Smooth muscle cell (in vitro differentiated cells): ENCODE results near the gene FAM20C. TPM values are rescaled to one million over a fixed set of nuclear protein-coding genes. Genes with fewer than 3 reads are reported as not detected.
"Not testable (repeated sequence)": the region's sequence is repeated elsewhere in the genome, so short reads cannot be mapped to it uniquely, and the experiment has no call there.

Experiments used
- DNase-seq: peaks from one replicate; lab custom pipeline; 2025; ENCODE audit not compliant: unreplicated experiment; lab: John Stamatoyannopoulos, UW
- H2AFZ ChIP-seq: fragments of 200-600 bp; sonication (generic); 2 replicates; pipeline ENCODE4 v1.6.0; 2016; ENCODE audit warnings: antibody characterized with exemption, low read depth, mild to moderate bottlenecking
- H3F3A ChIP-seq: fragments of 200-600 bp; sonication (generic); 2 replicates; pipeline ENCODE4 v1.6.0; 2017; ENCODE audit warnings: antibody characterized with exemption, low read depth
- H3K27ac ChIP-seq: fragments of 200-600 bp; sonication (generic); 2 replicates; pipeline ENCODE4 v1.5.1; 2016; ENCODE audit warnings: low read depth, mild to moderate bottlenecking
- H3K27me3 ChIP-seq: fragments of 200-600 bp; sonication (generic); 2 replicates; pipeline ENCODE4 v1.6.1; 2016; ENCODE audit warnings: low read depth, mild to moderate bottlenecking
- H3K36me3 ChIP-seq: fragments of 200-600 bp; sonication (generic); 2 replicates; pipeline ENCODE4 v1.5.1; 2016; ENCODE audit warnings: low read depth
- H3K4me1 ChIP-seq: fragments of 200-600 bp; sonication (generic); 2 replicates; pipeline ENCODE4 v1.5.1; 2016; ENCODE audit warnings: low read depth
- H3K4me2 ChIP-seq: fragments of 200-600 bp; sonication (generic); 2 replicates; pipeline ENCODE4 v1.6.0; 2016; ENCODE audit warnings: mild to moderate bottlenecking
- H3K4me3 ChIP-seq: fragments of 200-600 bp; sonication (generic); 2 replicates; pipeline ENCODE4 v1.5.1; 2016; ENCODE audit warnings: mild to moderate bottlenecking
- H3K79me2 ChIP-seq: fragments of 200-600 bp; sonication (generic); 2 replicates; pipeline ENCODE4 v1.6.0; 2016; ENCODE audit warnings: low read depth, mild to moderate bottlenecking
- H3K9ac ChIP-seq: fragments of 200-600 bp; sonication (generic); 2 replicates; pipeline ENCODE4 v1.6.0; 2016; ENCODE audit warnings: low read depth
- H3K9me3 ChIP-seq: fragments of 200-600 bp; sonication (generic); replicated peaks from 2 replicates; pipeline ENCODE4 v1.5.1; 2016; ENCODE audit warnings: low read depth
- H4K20me1 ChIP-seq: fragments of 200-600 bp; sonication (generic); 2 replicates; pipeline ENCODE4 v1.6.0; 2016; ENCODE audit warnings: low read depth
- WGBS: methylation state at CpG from one replicate; pipeline ENCODE4 v1.1.7; 2016; ENCODE audit warnings: low lambda C conversion rate; 5-methylcytosine and 5-hydroxymethylcytosine counted together
- polyA plus RNA-seq: library from polyadenylated mRNA; unstranded; fragments of >200 nt; fragmentation: Nextera tagmentation; extraction: Ambion mirVana; gene quantifications from 2 replicates; pipeline ENCODE4 v1.2.1, GENCODE V29; 2016
- total RNA-seq: library from RNA; depleted of rRNA; stranded (reverse); fragments of >200 nt; gene quantifications from 2 replicates; pipeline ENCODE4 v1.2.3, GENCODE V29; 2014
- TF ChIP-seq, protein P1 (sequence below): fragments of 200-600 bp; sonication (generic); IDR thresholded peaks from 2 replicates; pipeline ENCODE4 v1.5.1; 2017; ENCODE audit warnings: borderline replicate concordance, mild to moderate bottlenecking, antibody characterized with exemption; ENCODE audit not compliant: insufficient read depth, poor library complexity, severe bottlenecking

Gene FAM20C
- total and polyA plus RNA-seq, 2 experiments from 2014 or later, result 5.6 to 6.2 TPM

DNA sequence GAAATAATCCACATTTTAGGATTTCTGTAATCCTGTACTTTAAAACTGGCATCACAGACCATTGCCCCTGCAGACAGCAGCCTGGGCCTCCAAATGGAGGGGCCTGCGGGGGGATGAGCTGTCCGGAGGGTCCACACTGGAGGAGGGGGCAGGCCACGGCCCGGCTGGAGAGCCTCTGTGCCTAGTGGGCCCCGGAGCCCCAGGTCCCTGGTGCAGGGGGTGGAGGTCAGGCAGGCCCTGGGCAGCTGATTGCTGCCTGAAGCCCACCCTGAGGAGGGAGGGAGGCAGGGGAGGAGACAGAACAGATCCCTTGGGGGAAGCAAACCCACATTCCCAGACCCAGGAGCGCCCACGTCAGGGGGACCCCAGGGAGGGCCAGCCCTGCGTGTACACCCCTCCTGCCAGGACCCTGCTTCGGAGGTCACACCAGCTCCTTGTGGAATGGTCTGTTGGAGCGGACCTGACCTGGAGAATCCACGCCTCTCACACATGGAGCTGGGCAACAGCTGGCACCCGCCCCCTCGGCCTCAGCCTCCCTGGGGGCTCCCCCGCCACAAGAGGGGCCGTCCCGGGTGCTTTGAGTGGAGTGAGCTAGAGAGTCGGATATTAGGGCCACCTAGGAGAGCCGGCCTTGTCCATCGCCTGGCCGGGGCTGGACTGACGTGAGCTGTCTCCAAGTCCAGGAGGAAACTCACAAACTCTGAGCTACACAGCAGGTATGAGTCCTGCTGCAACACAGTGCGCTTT lies 12.2 kb upstream of the FAM20C start:
- WGBS, result 93% methylated on average over 21 of the region's 22 CpGs
- Histone ChIP-seq H3K79me2 (no peaks in the 10 kb centered on the region), H3K9me3 (no peaks in the 10 kb centered on the region), H3K4me2 (no peak overlapping the region), H3K4me3 (no peak overlapping the region), H2AFZ (no peak overlapping the region), H3F3A (no peaks in the 10 kb centered on the region), H3K27ac (no peak overlapping the region), H3K9ac (no peak overlapping the region), H3K27me3 (no peaks in the 10 kb centered on the region), H3K36me3 (no peaks in the 10 kb centered on the region), H4K20me1 (no peaks in the 10 kb centered on the region), H3K4me1 (no peaks in the 10 kb centered on the region)
- no peak for DNase-seq
- TF ChIP-seq, protein P1, sequence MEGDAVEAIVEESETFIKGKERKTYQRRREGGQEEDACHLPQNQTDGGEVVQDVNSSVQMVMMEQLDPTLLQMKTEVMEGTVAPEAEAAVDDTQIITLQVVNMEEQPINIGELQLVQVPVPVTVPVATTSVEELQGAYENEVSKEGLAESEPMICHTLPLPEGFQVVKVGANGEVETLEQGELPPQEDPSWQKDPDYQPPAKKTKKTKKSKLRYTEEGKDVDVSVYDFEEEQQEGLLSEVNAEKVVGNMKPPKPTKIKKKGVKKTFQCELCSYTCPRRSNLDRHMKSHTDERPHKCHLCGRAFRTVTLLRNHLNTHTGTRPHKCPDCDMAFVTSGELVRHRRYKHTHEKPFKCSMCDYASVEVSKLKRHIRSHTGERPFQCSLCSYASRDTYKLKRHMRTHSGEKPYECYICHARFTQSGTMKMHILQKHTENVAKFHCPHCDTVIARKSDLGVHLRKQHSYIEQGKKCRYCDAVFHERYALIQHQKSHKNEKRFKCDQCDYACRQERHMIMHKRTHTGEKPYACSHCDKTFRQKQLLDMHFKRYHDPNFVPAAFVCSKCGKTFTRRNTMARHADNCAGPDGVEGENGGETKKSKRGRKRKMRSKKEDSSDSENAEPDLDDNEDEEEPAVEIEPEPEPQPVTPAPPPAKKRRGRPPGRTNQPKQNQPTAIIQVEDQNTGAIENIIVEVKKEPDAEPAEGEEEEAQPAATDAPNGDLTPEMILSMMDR, result no peak

DNA sequence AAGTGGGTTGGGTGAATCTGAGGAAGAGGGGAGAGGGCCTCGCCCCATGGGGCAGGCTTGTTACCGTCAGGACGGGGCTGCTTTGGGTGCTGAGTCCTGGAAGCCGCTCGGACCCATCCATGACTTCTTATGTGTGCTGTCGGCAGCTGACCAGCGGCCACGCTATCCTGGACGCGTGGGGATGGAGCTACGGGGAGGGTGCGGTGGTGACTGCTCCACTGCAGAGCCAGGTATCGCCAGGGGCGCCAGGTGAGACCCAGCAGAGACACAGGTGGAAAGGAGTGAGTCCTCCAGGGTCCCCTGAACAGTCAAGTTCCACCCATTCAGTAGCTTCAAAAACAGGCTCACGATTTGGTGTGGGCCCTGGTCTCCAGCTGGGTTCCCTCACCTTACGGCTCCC lies 10.6 kb upstream of the FAM20C start:
- TF ChIP-seq, protein P1, result no peak
- Histone ChIP-seq H3K9me3 (no peaks in the 10 kb centered on the region), H3K4me1 (no peaks in the 10 kb centered on the region), H3K36me3 (no peaks in the 10 kb centered on the region), H3K27ac (no peak overlapping the region), H3K4me2 (no peak overlapping the region), H2AFZ (no peak overlapping the region), H3F3A (no peaks in the 10 kb centered on the region), H4K20me1 (no peaks in the 10 kb centered on the region), H3K79me2 (no peaks in the 10 kb centered on the region), H3K9ac (no peak overlapping the region), H3K4me3 (no peak overlapping the region), H3K27me3 (no peaks in the 10 kb centered on the region)
- WGBS, result 93% methylated on average over 16 of the region's 16 CpGs
- no peak for DNase-seq

DNA sequence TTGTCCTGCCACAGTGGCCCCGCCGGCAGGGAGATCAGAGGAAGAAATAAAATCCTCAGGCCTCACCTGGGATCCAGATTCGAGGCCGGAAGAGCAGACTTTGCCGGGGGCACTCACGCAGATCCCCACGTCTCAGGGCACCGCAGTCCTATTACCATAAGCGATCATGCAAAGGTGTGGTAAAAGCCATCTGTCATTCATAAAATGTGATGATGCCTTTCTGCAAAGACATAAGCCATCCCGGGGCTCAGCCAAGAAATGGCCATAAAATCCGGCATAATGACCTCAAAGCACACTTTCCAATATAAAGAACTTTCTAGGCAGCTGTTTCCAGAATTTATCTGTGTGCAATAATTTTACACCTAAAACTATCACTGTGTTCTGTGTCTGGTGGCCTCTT lies 9.9 kb upstream of the FAM20C start:
- not testable (repeated sequence) for H3K27ac ChIP-seq, H3K36me3 ChIP-seq, H3K79me2 ChIP-seq, H3K9me3 ChIP-seq, H3F3A ChIP-seq, DNase-seq, H2AFZ ChIP-seq, H3K27me3 ChIP-seq, H4K20me1 ChIP-seq, H3K9ac ChIP-seq, H3K4me2 ChIP-seq, H3K4me1 ChIP-seq, H3K4me3 ChIP-seq
- 93% methylated on average over 4 of the region's 11 CpGs for WGBS

DNA sequence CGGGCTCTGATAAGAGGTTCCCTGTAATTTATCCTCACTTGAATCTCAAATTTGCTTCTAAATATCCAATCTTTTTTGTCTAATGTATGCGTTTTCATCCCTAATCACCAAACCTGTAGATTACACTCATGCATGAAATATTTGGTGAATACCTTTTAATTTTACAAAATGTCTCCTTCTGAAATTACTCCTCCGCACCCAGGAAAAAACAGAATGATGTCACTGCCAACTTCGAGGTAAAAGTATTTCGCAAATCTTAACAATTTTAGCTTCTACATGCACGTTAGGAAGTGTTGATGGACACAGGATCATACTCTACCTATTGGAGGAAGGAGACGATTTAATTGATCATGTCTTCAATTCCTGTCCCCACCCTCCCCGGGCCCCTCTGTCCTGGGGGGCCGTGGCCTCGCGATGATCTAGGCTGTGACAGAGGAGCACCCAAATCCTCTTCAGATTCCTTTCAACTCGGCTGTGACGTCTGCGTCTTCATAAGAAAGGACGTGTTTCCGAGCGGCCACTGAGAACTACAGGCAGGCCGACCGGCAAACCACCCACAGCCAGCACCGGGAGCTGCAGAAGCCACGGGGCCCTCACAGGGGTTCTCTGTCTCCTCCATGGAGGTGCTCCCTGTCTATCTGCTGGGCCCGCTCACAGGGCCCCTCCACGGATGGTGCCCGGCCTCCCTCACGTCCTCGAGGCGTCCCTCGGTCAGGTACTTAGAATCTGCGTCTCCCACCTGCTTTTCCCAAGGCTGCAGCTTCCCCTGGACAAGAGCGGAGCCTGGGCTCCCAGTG lies 8.7 kb upstream of the FAM20C start:
- no peaks in the 10 kb centered on the region for H3K4me1 ChIP-seq
- no peak overlapping the region for H3K4me3 ChIP-seq
- no peaks in the 10 kb centered on the region for H3F3A ChIP-seq
- H3K9me3 ChIP-seq, result no peaks in the 10 kb centered on the region
- no peak overlapping the region for H2AFZ ChIP-seq
- TF ChIP-seq, protein P1, result no peak
- no peaks in the 10 kb centered on the region for H4K20me1 ChIP-seq
- DNase-seq, result no peak
- H3K79me2 ChIP-seq, result no peaks in the 10 kb centered on the region
- no peaks in the 10 kb centered on the region for H3K27me3 ChIP-seq
- no peaks in the 10 kb centered on the region for H3K36me3 ChIP-seq
- no peak overlapping the region for H3K9ac ChIP-seq
- H3K27ac ChIP-seq, result no peak overlapping the region
- 88% methylated on average over 23 of the region's 30 CpGs for WGBS
- H3K4me2 ChIP-seq, result no peak overlapping the region
